Measurements from ENCODE around the gene BABAM2.

The BABAM2 gene

GRCh38 chr2:28161466-28161865 is 270.9 kb downstream of the BABAM2 start:
- DNase-seq (ENCODE audit: low read depth in 2 of 2), result no peak

DNA sequence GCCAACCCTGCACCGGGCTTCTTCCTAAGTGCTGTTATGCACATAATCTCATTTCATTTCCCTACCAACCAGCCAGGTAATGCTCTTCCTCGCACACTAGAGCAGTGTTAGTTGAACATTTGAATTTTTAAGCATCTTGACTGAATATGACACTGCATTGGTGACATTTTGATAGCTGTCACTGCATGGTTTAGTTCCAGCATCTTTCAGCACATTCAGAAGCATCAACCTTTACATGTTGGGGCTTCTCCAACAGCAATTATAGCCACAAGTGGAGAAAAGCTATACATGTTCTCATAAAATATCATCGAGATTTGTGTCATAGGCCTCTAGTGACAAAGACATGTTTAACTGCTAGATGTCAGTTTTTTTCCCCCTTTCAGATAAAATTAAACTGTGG is 272.0 kb downstream of the BABAM2 start:
- no peak for DNase-seq (ENCODE audit: low read depth in 2 of 2)

DNA sequence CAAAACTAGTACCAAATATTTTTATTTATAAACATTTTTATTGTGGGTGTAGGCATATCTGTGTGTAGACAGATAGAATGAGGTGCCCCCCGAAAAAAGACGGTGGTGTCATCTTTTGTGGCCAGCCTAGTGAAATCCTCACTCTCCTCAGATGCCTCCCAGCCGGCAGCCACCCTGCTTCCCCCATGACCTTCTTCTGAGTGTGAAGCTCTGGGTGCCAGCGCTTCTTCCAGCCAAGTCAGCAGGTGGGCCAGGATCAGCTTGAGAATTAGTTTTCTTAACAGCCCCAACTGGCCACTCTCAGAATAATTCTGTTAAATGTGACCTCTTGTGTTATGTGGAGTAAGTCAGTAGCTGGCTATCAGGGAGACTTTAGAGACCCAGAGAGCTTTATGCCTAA is 272.5 kb downstream of the BABAM2 start:
- no peak for DNase-seq (ENCODE audit: low read depth in 2 of 2)

GRCh38 chr2:28163627-28164279 is 273.2 kb downstream of the BABAM2 start:
- DNase-seq (ENCODE audit: low read depth in 2 of 2), result no peak

DNA sequence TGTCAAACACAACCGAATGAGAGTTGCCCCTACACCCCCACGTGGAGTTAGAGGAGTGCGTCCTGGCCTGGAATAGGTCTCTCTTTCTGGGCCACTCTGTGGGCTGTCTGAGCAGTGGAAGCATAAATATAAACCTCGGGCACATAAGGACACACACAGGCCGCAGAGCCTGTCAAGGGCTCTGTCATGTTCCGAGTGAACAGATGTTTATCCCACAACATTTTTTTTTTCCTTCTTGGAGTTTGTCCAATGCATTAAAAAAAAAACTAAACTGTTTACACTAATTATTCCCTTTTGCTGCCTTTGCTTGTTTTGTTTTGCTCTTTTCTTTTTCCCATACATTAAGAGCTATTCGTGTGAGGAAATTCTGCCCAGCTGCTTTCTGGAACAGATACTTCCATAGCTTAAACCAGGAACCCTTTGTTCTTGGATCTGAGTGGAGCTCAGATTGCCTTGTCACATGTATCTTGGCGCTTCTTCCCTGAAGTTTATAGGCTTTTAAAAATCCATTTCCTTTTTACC is 273.8 kb downstream of the BABAM2 start:
- DNase-seq (ENCODE audit: low read depth in 2 of 2), result no peak

DNA sequence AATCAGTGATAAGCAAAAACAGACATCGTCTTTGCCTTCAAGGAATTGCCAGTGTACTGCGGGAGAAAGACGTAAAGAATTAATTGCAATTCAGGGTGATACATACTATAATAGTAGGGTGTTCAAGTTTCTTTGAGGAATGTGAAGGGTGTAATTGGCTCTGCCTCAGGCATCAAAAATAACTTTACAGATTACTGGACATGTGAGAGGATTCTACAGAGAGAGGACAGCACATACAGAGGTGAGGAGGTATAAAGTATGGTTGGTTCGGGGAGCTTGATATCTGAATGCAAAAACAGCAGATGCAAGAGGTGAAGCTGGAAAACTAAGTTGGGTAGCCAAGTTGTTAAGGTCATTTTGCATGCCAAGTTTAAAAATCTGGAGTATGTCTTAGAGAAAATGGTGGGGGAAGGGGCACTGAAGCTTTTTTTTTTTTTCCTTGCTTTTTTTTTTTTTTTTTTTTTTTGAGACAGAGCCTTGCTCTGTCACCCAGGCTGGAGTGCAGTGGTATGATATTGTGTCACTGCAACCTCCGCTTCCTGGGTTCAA is 274.6 kb downstream of the BABAM2 start:
- DNase-seq (ENCODE audit: low read depth in 2 of 2), result no peak

DNA sequence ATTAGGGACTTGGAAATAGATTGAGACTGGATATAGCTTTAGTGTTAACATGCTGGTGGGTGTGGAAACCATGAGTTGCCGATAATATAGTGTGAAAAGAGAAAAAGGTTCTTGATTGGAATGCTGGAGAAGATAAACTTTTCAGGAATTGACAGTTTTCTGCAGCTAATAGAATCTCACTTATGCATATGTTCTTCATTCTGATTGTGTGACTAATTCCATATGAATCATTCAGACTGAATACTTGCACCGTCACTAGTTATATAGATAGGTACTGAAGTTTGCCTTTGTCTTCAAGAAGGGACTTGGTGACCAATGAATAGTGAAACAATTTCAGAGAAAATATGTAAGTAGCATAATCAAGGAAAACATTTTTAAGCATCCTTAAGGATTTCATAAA is 276.4 kb downstream of the BABAM2 start:
- no peak for DNase-seq (ENCODE audit: low read depth in 2 of 2)

DNA sequence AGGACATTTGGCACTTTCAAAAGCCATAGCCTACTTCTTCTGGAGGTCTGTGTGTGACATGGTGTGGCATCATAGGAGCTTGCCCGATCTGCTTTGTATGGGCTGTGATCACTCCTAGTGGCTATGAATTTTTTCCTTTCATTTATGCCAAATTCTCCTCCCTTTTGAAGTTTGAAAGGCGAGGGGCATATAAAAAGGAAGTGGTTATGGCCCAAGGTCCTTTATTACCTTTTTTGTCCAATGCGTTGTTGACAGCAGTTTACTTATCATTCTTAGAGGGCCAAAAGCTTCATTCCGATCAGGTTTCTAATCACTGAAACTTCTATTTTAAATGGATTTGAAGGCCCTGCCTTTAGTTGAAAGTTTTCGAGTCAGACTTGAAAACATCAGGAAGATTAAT is 277.8 kb downstream of the BABAM2 start:
- no peak for DNase-seq (ENCODE audit: low read depth in 2 of 2)

- DNase-seq (ENCODE audit: low read depth in 2 of 2), result no peak
Observed at GRCh38 chr2:28169492-28169891, 279.0 kb downstream of the BABAM2 start.

- no peak for DNase-seq (ENCODE audit: low read depth in 2 of 2)
Observed at GRCh38 chr2:28172114-28172898, 281.8 kb downstream of the BABAM2 start.

DNA sequence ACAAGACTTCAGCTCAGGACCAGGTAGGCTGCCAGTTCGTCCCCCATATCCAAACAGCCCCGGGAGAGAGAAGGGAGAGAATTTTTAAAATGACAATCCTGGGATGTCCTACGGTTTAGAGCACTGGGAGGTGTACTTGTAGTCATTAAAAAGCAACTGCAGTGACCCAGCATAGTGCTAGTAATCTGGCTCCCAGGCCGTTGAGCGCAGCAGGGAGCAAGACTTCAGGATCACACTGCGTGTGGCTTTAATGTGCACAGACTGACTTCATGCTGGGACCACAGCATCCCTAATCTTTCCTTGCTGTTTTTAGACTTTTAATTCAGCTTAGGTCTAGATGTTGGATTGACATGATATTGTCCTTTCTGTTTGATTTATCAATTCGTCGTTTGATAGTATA is 282.8 kb downstream of the BABAM2 start:
- DNase-seq (ENCODE audit: low read depth in 2 of 2), result no peak

- no peak for DNase-seq (ENCODE audit: low read depth in 2 of 2)
Observed at GRCh38 chr2:28174211-28174610, 283.7 kb downstream of the BABAM2 start.

GRCh38 chr2:28175028-28175427 is 284.5 kb downstream of the BABAM2 start:
- no peak for DNase-seq (ENCODE audit: low read depth in 2 of 2)

DNA sequence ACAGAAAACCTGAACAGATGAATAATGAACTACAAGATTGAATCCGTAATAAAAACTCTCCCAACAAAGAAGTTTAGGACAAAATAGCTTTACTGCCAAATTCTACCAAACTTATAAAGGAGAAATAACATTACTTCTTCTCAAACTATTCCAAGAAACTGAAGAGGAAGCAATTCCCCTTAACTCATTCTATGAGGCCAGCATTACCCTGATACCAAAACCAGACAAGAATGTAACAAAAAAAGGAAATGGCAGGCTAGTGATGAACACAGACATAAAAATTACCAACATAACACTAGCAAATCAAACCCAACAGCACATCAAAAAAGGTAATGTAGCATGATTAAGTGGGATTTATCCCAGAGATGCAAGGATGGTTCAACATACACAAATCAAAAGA is 288.4 kb downstream of the BABAM2 start:
- no peak for DNase-seq (ENCODE audit: low read depth in 2 of 2)

DNA sequence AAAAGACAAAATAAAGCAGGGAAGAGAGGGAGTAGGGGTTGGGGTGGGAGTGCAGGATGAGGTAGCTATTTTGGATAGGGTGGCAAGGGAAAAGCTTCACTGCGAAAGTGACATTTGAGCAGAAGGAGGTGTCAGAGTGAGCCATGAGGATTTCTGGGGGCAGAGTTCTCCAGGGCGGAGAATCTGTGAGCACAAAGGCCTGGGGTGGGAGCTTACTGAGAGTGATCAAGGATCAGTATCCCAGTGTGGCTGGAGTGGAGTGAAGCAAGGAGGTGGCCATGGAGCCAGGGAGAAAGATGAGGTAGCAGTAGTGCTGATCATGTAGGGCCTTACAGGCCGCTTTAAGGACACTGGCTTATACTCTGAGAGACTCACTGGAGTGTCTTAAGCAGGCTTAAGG is 291.3 kb downstream of the BABAM2 start:
- DNase-seq (ENCODE audit: low read depth in 2 of 2), result no peak

GRCh38 chr2:28182348-28182747 is 291.8 kb downstream of the BABAM2 start:
- DNase-seq (ENCODE audit: low read depth in 2 of 2), result no peak

GRCh38 chr2:28185153-28185552 is 294.6 kb downstream of the BABAM2 start:
- DNase-seq (ENCODE audit: low read depth in 2 of 2), result no peak

GRCh38 chr2:28185891-28186290 is 295.4 kb downstream of the BABAM2 start:
- no peak for DNase-seq (ENCODE audit: low read depth in 2 of 2)

DNA sequence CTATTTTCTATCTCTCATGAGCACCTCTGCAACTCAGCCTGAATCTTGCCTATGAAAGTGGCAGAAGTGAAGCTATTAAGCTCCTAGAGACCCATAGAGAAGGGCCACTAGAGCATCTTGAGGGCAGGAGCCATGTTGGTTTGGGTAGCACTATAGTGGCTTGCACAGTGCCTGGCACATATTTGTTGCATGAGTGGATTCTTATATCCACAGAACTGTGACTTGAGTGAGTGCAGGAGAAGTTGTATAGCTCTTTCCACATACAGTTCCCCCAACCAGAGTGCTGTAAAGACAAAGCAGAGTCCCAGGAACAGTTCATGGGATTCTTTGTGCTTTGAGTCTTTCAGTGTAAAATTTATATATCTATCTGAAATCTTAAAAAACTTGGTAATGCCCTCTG is 296.7 kb downstream of the BABAM2 start:
- DNase-seq (ENCODE audit: low read depth in 2 of 2), result no peak

DNA sequence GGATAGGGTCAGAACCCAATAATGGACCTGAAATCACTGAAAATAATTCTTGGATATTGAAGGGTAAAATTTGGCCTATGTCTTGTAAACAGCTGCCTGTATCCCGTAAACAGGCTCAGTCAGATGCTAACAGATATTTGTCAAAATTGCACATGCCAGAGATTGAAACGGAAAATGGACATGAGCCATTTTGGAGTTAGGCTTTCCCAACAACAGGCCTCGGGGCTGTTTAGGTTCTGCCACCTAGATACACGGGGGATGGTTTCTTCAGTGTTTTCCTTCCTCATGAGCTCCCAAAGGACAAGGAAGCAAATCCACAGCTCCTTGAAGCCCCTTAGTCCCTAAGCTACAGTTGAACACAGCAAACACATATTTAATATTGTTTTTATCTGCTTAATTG is 297.9 kb downstream of the BABAM2 start:
- DNase-seq (ENCODE audit: low read depth in 2 of 2), result no peak

GRCh38 chr2:28193630-28194403 is 303.3 kb downstream of the BABAM2 start:
- DNase-seq (ENCODE audit: low read depth in 2 of 2), result no peak

DNA sequence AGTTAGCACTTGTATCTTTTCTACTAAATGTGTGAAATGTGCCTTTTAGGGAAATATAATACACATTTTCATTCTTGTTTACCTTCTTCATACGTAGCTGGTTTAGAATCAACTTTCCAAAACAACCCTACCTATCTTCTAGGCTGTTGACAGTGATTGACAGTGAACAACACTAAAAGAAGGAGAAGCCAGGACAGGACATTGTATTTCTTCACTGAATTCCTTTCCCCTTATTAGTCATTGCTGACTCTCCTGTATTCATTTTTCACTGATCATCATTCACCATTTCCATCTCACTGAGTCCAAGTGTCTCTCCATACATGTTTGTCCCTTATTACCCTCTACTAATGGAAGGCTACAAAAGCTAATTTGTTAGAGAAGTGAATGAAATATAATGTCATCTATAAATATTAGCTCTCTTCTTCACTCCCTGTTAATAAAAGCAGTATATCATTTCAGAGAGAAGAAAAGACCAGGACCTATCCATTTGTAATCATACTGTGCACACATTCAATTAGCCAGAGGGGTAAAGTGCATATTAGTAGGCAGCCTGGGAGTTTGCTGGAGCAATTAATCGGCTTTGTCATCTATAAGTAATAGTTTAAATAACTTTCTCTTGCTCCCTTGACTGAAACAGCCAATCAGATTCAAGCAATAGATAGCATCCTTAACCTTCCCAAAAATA is 309.6 kb downstream of the BABAM2 start:
- DNase-seq (ENCODE audit: low read depth in 2 of 2), result no peak

All from stimulated activated CD4-positive, alpha-beta T cell treated with anti-CD3 and anti-CD28 coated beads, Interleukin-15, amount 100 ng/mL, for 48 hours (primary cell).